Panc1 (cell line): ENCODE data around the gene IGF1R. TPM values are rescaled to one million over a fixed set of nuclear protein-coding genes. Genes with fewer than 3 reads are reported as not detected.

Experiments
- ATAC-seq: fragments of 200-7000 bp; cut with Tn5 transposase; 2 replicates; pipeline ENCODE4 v1.9.1; 2020; ENCODE audit warnings: mild to moderate bottlenecking, moderate library complexity
- BruUV-seq: library from RNA; stranded (reverse); fragments of 400-500 nt; replicated peaks from 2 replicates; lab custom pipeline; 2021; lab: Mats Ljungman, UMichigan
- CTCF ChIA-PET: fragments of 300-600 bp; sonication (Branson Sonifier 250); formaldehyde crosslinking; loops from one replicate; lab custom pipeline; 2022; ENCODE audit warnings: antibody characterized with exemption; lab: Charles Lee
- POLR2A ChIA-PET: fragments of 300-600 bp; sonication (Branson Sonifier 250); formaldehyde crosslinking; loops from one replicate; lab custom pipeline; 2022; ENCODE audit warnings: antibody characterized with exemption; lab: Charles Lee
- DNase-seq: peaks from one replicate; pipeline ENCODE4 v3.0.0-alpha.2; 2010; ENCODE audit warnings: low read depth, low spot score
- H3K27ac ChIP-seq: 2 replicates; pipeline ENCODE4 v1.5.1; 2011; ENCODE audit warnings: mild to moderate bottlenecking, low read length, inconsistent platforms
- H3K27me3 ChIP-seq: fragments of 200-500 bp; sonication (Bioruptor generic); 2 replicates; pipeline ENCODE4 v1.6.0; 2014; ENCODE audit warnings: low read length, inconsistent platforms; ENCODE audit not compliant: control insufficient read depth, insufficient read depth
- H3K36me3 ChIP-seq: fragments of 200-500 bp; sonication (Bioruptor generic); 2 replicates; pipeline ENCODE4 v1.5.1; 2014; ENCODE audit warnings: inconsistent platforms, mild to moderate bottlenecking, low read length, moderate library complexity; ENCODE audit not compliant: control insufficient read depth, insufficient read depth
- H3K4me1 ChIP-seq: 2 replicates; pipeline ENCODE4 v1.5.1; 2011; ENCODE audit warnings: inconsistent platforms, mild to moderate bottlenecking, low read length, moderate library complexity; ENCODE audit not compliant: control insufficient read depth, insufficient read depth
- H3K4me3 ChIP-seq, 2 experiments: 2 replicates each; pipeline ENCODE4 v1.5.1; 2011 to 2012; ENCODE audit warnings: low read depth in 2 of 2, low read length in 2 of 2, mild to moderate bottlenecking in 2 of 2, inconsistent platforms in 1 of 2, moderate library complexity in 1 of 2
- H3K9me3 ChIP-seq: fragments of 200-500 bp; sonication (Bioruptor generic); 2 replicates; pipeline ENCODE4 v1.5.1; 2014; ENCODE audit warnings: low read depth, mild to moderate bottlenecking, inconsistent platforms, low read length, moderate library complexity; ENCODE audit not compliant: control insufficient read depth, insufficient read depth
- POLR2AphosphoS5 ChIP-seq: IDR thresholded peaks from 2 replicates; pipeline ENCODE4 v1.6.1; 2012; ENCODE audit warnings: mild to moderate bottlenecking, low read depth, low read length, moderate library complexity
- SIN3A ChIP-seq: IDR thresholded peaks from 2 replicates; pipeline ENCODE4 v1.6.1; 2012; ENCODE audit warnings: low read depth, mild to moderate bottlenecking, low read length, moderate library complexity, borderline replicate concordance; ENCODE audit not compliant: insufficient read depth
- TCF7L2 ChIP-seq: IDR thresholded peaks from 2 replicates; pipeline ENCODE4 v1.6.1; 2011; ENCODE audit warnings: mild to moderate bottlenecking, low read depth, low read length, inconsistent platforms
- in situ Hi-C: cut with HindIII; loops from 2 replicates; pipeline ENCODE4 v1.10.0; 2016; ENCODE audit warnings: low sequenced_read_pairs, low pct_unique_long_range_greater_than_20kb
- intact Hi-C: fragments of 100-400 bp; cut with micrococcal nuclease; formaldehyde crosslinking; loops from one replicate; pipeline ENCODE4 v1.10.0; 2022; ENCODE audit not compliant: unreplicated experiment
- total RNA-seq: library from RNA; stranded (reverse); gene quantifications from one replicate; pipeline ENCODE4 v1.2.1, GENCODE V29; 2021; ENCODE audit not compliant: unreplicated experiment
- TF ChIP-seq, protein P1 (sequence below): fragments of 450-650 bp; IDR thresholded peaks from 2 replicates; pipeline ENCODE4 v1.5.1; 2017; ENCODE audit warnings: mild to moderate bottlenecking
- TF ChIP-seq, protein P2 (sequence below), 2 experiments: IDR thresholded peaks; 2 replicates each; pipeline ENCODE4 v1.6.1; 2011 to 2012; ENCODE audit warnings: low read depth in 2 of 2, control low read depth in 1 of 2, low read length in 1 of 2, mild to moderate bottlenecking in 1 of 2, moderate library complexity in 1 of 2; ENCODE audit not compliant: insufficient read depth in 1 of 2

The IGF1R gene
- total RNA-seq, 1 experiment from 2014 or later = 77.1 TPM

DNA sequence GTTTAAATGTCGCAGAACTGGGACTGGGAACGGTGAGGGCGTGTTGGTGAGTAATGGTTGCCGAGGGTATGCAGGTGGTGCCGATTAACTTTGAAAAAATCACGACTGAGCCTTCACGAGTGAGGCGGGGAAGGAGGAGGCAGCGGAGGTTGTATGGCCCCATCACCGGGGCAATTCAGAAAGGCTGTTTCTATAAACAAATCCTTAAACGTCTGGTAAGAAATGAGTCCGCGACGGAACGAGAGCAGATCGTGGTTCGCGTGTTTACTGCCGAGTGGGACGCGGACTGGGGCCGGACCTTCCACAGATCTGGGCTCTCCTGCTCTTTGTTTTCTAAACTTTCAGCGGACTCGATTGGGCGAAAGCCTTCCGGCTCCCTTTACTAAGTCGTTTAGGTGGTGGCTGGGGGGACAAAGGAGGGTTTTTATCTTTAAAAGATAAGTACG is 2.7 kb downstream of the IGF1R start:
- ATAC-seq = no peak
- no peak for DNase-seq
- peaks cover 51% of the 10 kb centered on the region for H3K4me1 ChIP-seq
- H3K36me3 ChIP-seq = no peaks in the 10 kb centered on the region; the same call in 1 of the 2 replicates
- no peak for TF ChIP-seq SIN3A
- TF ChIP-seq, protein P1, sequence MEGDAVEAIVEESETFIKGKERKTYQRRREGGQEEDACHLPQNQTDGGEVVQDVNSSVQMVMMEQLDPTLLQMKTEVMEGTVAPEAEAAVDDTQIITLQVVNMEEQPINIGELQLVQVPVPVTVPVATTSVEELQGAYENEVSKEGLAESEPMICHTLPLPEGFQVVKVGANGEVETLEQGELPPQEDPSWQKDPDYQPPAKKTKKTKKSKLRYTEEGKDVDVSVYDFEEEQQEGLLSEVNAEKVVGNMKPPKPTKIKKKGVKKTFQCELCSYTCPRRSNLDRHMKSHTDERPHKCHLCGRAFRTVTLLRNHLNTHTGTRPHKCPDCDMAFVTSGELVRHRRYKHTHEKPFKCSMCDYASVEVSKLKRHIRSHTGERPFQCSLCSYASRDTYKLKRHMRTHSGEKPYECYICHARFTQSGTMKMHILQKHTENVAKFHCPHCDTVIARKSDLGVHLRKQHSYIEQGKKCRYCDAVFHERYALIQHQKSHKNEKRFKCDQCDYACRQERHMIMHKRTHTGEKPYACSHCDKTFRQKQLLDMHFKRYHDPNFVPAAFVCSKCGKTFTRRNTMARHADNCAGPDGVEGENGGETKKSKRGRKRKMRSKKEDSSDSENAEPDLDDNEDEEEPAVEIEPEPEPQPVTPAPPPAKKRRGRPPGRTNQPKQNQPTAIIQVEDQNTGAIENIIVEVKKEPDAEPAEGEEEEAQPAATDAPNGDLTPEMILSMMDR = no peak
- TF ChIP-seq TCF7L2 = no peak
- TF ChIP-seq POLR2AphosphoS5 = no peak
- TF ChIP-seq, protein P2, sequence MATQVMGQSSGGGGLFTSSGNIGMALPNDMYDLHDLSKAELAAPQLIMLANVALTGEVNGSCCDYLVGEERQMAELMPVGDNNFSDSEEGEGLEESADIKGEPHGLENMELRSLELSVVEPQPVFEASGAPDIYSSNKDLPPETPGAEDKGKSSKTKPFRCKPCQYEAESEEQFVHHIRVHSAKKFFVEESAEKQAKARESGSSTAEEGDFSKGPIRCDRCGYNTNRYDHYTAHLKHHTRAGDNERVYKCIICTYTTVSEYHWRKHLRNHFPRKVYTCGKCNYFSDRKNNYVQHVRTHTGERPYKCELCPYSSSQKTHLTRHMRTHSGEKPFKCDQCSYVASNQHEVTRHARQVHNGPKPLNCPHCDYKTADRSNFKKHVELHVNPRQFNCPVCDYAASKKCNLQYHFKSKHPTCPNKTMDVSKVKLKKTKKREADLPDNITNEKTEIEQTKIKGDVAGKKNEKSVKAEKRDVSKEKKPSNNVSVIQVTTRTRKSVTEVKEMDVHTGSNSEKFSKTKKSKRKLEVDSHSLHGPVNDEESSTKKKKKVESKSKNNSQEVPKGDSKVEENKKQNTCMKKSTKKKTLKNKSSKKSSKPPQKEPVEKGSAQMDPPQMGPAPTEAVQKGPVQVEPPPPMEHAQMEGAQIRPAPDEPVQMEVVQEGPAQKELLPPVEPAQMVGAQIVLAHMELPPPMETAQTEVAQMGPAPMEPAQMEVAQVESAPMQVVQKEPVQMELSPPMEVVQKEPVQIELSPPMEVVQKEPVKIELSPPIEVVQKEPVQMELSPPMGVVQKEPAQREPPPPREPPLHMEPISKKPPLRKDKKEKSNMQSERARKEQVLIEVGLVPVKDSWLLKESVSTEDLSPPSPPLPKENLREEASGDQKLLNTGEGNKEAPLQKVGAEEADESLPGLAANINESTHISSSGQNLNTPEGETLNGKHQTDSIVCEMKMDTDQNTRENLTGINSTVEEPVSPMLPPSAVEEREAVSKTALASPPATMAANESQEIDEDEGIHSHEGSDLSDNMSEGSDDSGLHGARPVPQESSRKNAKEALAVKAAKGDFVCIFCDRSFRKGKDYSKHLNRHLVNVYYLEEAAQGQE (IDR thresholded peaks at IDR 0.05; ENCODE audit: insufficient read depth in 1 of 2, low read depth in 2 of 2, low read length in 1 of 2) = no peak
- BruUV-seq = no TSS peak
- POLR2A ChIA-PET = no interaction called here
- H3K4me3 ChIP-seq = peak overlapping the region; percentile 55 to 85
- H3K27ac ChIP-seq = peak overlapping the region; percentile 74
- no peaks in the 10 kb centered on the region for H3K27me3 ChIP-seq
- CTCF ChIA-PET = interaction anchor here (0.7 kb wide), 1 partner anchor 33 kb away, joined by 3 read pairs; no protein-coding TSS in a partner anchor
- H3K9me3 ChIP-seq = no peaks in the 10 kb centered on the region
- in situ Hi-C loops = no loop called here
- intact Hi-C loops = loop anchor here (5.0 to 10.0 kb wide), 3 partner anchors 124 to 424 kb away; no protein-coding TSS in a partner anchor

- TF ChIP-seq, protein P2 (IDR thresholded peaks at IDR 0.05; ENCODE audit: insufficient read depth in 1 of 2, low read depth in 2 of 2, low read length in 1 of 2) = no peak
- TF ChIP-seq POLR2AphosphoS5 (no peak), TCF7L2 (no peak), SIN3A (no peak)
- TF ChIP-seq, protein P1 = no peak
- intact Hi-C loops = loop anchor here (5.0 to 10.0 kb wide), 3 partner anchors 123 to 423 kb away; no protein-coding TSS in a partner anchor
- Histone ChIP-seq H3K27ac (peak overlapping the region; percentile 74), H3K9me3 (no peaks in the 10 kb centered on the region), H3K4me3 (peak overlapping the region; percentile 55 to 85), H3K4me1 (peaks cover 46% of the 10 kb centered on the region), H3K27me3 (no peaks in the 10 kb centered on the region), H3K36me3 (no peaks in the 10 kb centered on the region)
- ChIA-PET CTCF (interaction anchor here (0.7 kb wide), 1 partner anchor 33 kb away, joined by 3 read pairs; no protein-coding TSS in a partner anchor), POLR2A (no interaction called here)
- no TSS peak for BruUV-seq
- ATAC-seq = no peak
- no peak for DNase-seq
- in situ Hi-C loops = no loop called here
These were observed 3.4 kb downstream of the IGF1R start for GRCh38 chr15:98651581-98652220.
